ENCODE measurements around the gene PPP1R36. TPM values are rescaled to one million over a fixed set of nuclear protein-coding genes. Genes with fewer than 3 reads are reported as not detected.

PPP1R36 gene
- total and polyA plus RNA-seq, 2 donors (not counting 1 experiment from before 2014, with no cell fraction given): 0.87 to 1.3 TPM

DNA sequence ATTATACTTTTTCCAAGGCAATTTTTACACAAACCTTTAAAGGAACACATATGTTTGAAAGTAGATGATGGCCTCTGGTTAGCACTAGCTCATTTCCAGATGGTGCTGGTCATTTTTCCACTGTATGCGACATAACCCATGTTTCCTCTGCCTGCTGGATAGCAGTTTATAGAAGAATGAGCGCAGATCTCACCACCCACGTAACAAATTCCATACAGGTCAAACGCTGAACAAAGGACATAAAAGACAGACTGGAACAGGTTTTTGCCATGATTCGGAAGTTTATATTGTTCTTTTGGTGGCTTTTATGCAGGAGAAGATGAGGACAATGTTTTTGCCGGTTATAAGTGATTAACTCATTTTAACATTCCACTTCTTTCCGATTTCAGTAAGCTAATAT lies 30.7 kb downstream of the PPP1R36 start:
- H4K20me1 ChIP-seq (ENCODE audit: control insufficient read depth, extremely low read depth, insufficient read depth, low read length): no peaks in the 10 kb centered on the region
- no peaks in the 10 kb centered on the region for H3K79me2 ChIP-seq (ENCODE audit: control insufficient read depth, insufficient read depth, low read length)

DNA sequence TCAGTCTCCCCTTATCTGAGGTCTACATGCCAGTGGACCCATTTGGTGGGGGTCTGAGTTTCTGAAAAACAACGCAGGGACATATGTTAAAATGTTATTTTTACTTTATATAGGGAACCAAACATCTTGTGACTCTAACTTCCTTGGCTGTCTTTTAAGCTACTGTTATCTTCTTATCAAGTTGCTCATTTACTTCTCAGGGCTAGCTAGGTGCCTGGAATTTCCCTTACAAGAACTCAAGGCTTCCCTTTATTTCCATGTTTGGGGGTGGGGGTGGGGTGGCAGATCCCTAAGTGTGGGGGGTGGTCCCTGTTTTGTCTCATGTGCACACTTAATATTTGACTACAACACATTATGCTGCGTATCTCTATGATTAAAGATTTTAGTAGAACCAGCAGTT lies 31.6 kb downstream of the PPP1R36 start:
- no peak for TF ChIP-seq EZH2 (IDR thresholded peaks at IDR 0.05; ENCODE audit: low read length, missing control alignments)
- TF ChIP-seq, protein P1, sequence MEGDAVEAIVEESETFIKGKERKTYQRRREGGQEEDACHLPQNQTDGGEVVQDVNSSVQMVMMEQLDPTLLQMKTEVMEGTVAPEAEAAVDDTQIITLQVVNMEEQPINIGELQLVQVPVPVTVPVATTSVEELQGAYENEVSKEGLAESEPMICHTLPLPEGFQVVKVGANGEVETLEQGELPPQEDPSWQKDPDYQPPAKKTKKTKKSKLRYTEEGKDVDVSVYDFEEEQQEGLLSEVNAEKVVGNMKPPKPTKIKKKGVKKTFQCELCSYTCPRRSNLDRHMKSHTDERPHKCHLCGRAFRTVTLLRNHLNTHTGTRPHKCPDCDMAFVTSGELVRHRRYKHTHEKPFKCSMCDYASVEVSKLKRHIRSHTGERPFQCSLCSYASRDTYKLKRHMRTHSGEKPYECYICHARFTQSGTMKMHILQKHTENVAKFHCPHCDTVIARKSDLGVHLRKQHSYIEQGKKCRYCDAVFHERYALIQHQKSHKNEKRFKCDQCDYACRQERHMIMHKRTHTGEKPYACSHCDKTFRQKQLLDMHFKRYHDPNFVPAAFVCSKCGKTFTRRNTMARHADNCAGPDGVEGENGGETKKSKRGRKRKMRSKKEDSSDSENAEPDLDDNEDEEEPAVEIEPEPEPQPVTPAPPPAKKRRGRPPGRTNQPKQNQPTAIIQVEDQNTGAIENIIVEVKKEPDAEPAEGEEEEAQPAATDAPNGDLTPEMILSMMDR (conservative IDR thresholded peaks at IDR 0.05 in 1 of 2, IDR thresholded peaks at IDR 0.05 in 1 of 2; ENCODE audit: low read depth in 1 of 2, low read length in 2 of 2): no peak
- no peak for DNase-seq (ENCODE audit: low read depth in 2 of 2)
- no peak overlapping the region for H3K4me2 ChIP-seq (ENCODE audit: extremely low read depth, insufficient read depth, low read length)

More for the DNA sequence above, 30.7 kb downstream of the PPP1R36 start:
- DNase-seq (ENCODE audit: low read depth in 2 of 2): peak in 1 of 2 donors; percentile 58
- H3K9ac ChIP-seq (ENCODE audit: insufficient read depth, low read length): no peak overlapping the region
- H3K4me2 ChIP-seq (ENCODE audit: extremely low read depth, insufficient read depth, low read length): no peak overlapping the region
- H3K27ac ChIP-seq (ENCODE audit: insufficient read depth, low read length): no peak overlapping the region
- H3K4me3 ChIP-seq (replicated peaks in 1 of 4; ENCODE audit: control extremely low read depth in 1 of 4, insufficient read depth in 1 of 4, low read depth in 3 of 4, low read length in 4 of 4): no peak overlapping the region
- no peaks in the 10 kb centered on the region for H3K4me1 ChIP-seq (ENCODE audit: control insufficient read depth, extremely low read depth, insufficient read depth, low read length)
- H3K27me3 ChIP-seq (ENCODE audit: control insufficient read depth, insufficient read depth, low read length): no peaks in the 10 kb centered on the region
- H3K36me3 ChIP-seq (ENCODE audit: control insufficient read depth, insufficient read depth, low read length): no peaks in the 10 kb centered on the region
- H2AFZ ChIP-seq (ENCODE audit: low read length): no peak overlapping the region
- no peak for TF ChIP-seq EZH2 (IDR thresholded peaks at IDR 0.05; ENCODE audit: low read length, missing control alignments)
- TF ChIP-seq, protein P1 (conservative IDR thresholded peaks at IDR 0.05 in 1 of 2, IDR thresholded peaks at IDR 0.05 in 1 of 2; ENCODE audit: low read depth in 1 of 2, low read length in 2 of 2): no peak
- no peaks in the 10 kb centered on the region for H3K9me3 ChIP-seq (ENCODE audit: control insufficient read depth, insufficient read depth, low read depth, low read length)

DNA sequence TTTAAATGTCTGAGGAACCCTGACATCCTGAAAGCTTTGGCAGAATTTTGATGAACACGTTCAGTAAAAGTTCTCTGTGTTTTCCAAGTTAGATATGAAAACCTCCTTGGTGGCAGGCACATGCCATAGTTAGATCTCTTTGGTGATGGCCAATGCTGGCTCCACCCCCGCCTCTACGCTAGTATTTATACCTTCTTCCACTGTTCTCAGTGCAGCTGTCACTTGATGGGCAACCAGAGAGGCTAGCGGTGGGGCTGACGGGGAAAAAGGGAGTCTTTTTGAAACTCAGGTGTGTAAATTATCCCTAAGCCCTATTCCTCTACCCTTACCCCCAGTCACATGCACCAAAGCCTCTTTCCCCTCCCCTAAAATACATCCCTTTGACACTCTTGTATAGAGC lies 32.1 kb downstream of the PPP1R36 start:
- Histone ChIP-seq H3K9ac (ENCODE audit: insufficient read depth, low read length) (no peak overlapping the region), H3K4me2 (ENCODE audit: extremely low read depth, insufficient read depth, low read length) (no peak overlapping the region), H3K4me3 (replicated peaks in 1 of 4; ENCODE audit: control extremely low read depth in 1 of 4, insufficient read depth in 1 of 4, low read depth in 3 of 4, low read length in 4 of 4) (no peak overlapping the region), H3K9me3 (ENCODE audit: control insufficient read depth, insufficient read depth, low read depth, low read length) (no peaks in the 10 kb centered on the region), H3K27ac (ENCODE audit: insufficient read depth, low read length) (no peak overlapping the region), H3K4me1 (ENCODE audit: control insufficient read depth, extremely low read depth, insufficient read depth, low read length) (no peaks in the 10 kb centered on the region), H3K79me2 (ENCODE audit: control insufficient read depth, insufficient read depth, low read length) (no peaks in the 10 kb centered on the region), H3K27me3 (ENCODE audit: control insufficient read depth, insufficient read depth, low read length) (no peaks in the 10 kb centered on the region), H3K36me3 (ENCODE audit: control insufficient read depth, insufficient read depth, low read length) (no peaks in the 10 kb centered on the region), H4K20me1 (ENCODE audit: control insufficient read depth, extremely low read depth, insufficient read depth, low read length) (no peaks in the 10 kb centered on the region), H2AFZ (ENCODE audit: low read length) (no peak overlapping the region)
- TF ChIP-seq EZH2 (IDR thresholded peaks at IDR 0.05; ENCODE audit: low read length, missing control alignments): no peak
- DNase-seq (ENCODE audit: low read depth in 2 of 2): no peak

More for the DNA sequence above, 31.6 kb downstream of the PPP1R36 start:
- Histone ChIP-seq H4K20me1 (ENCODE audit: control insufficient read depth, extremely low read depth, insufficient read depth, low read length) (no peaks in the 10 kb centered on the region), H3K9ac (ENCODE audit: insufficient read depth, low read length) (no peak overlapping the region), H3K36me3 (ENCODE audit: control insufficient read depth, insufficient read depth, low read length) (no peaks in the 10 kb centered on the region), H3K27ac (ENCODE audit: insufficient read depth, low read length) (no peak overlapping the region), H3K4me3 (replicated peaks in 1 of 4; ENCODE audit: control extremely low read depth in 1 of 4, insufficient read depth in 1 of 4, low read depth in 3 of 4, low read length in 4 of 4) (no peak overlapping the region), H3K4me1 (ENCODE audit: control insufficient read depth, extremely low read depth, insufficient read depth, low read length) (no peaks in the 10 kb centered on the region), H2AFZ (ENCODE audit: low read length) (no peak overlapping the region), H3K27me3 (ENCODE audit: control insufficient read depth, insufficient read depth, low read length) (no peaks in the 10 kb centered on the region), H3K9me3 (ENCODE audit: control insufficient read depth, insufficient read depth, low read depth, low read length) (no peaks in the 10 kb centered on the region), H3K79me2 (ENCODE audit: control insufficient read depth, insufficient read depth, low read length) (no peaks in the 10 kb centered on the region)

All from fibroblast of lung (primary cell).